ENCODE measurements around the gene SHMT2. TPM values are rescaled to one million over a fixed set of nuclear protein-coding genes. Genes with fewer than 3 reads are reported as not detected.

SHMT2 gene
- total RNA-seq, 1 donor from 2014 or later: 197 TPM

DNA sequence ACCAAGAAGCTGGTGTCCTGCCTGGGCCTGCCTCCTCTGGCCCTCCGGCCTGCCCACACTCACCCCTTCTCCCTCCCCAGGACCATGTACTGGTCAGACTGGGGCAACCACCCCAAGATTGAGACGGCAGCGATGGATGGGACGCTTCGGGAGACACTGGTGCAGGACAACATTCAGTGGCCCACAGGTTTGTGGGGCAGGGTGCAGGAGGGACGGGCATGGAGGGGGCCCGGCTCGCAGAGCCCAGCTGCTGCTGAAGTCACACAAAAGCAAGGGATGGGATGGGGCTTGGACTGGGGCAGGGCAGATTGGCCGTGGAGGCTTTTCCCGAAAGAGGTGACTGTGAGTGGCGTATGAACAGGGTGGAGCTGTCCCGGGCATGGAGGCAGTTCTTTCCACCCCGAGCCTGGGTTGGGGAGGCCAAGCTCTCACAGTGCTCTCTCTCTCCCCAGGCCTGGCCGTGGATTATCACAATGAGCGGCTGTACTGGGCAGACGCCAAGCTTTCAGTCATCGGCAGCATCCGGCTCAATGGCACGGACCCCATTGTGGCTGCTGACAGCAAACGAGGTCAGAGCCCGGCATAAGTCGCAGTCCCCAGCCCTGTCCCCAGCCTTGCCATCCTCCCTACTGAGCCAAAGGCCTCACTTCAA, 20.8 kb upstream of the SHMT2 start:
- H3K4me1 Mint-ChIP-seq (ENCODE audit: low read depth, unreplicated experiment): peaks cover 7% of the 10 kb centered on the region
- no peak for DNase-seq (ENCODE audit: low read depth)
- TF ChIP-seq, protein P1, sequence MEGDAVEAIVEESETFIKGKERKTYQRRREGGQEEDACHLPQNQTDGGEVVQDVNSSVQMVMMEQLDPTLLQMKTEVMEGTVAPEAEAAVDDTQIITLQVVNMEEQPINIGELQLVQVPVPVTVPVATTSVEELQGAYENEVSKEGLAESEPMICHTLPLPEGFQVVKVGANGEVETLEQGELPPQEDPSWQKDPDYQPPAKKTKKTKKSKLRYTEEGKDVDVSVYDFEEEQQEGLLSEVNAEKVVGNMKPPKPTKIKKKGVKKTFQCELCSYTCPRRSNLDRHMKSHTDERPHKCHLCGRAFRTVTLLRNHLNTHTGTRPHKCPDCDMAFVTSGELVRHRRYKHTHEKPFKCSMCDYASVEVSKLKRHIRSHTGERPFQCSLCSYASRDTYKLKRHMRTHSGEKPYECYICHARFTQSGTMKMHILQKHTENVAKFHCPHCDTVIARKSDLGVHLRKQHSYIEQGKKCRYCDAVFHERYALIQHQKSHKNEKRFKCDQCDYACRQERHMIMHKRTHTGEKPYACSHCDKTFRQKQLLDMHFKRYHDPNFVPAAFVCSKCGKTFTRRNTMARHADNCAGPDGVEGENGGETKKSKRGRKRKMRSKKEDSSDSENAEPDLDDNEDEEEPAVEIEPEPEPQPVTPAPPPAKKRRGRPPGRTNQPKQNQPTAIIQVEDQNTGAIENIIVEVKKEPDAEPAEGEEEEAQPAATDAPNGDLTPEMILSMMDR (IDR thresholded peaks at IDR 0.05; ENCODE audit: insufficient read depth, low read depth, low read length): no peak
- TF ChIP-seq EZH2 (IDR thresholded peaks at IDR 0.05; ENCODE audit: insufficient read depth, low read length): no peak
- Histone ChIP-seq H3K4me1 (ENCODE audit: insufficient read depth, low read length) (no peaks in the 10 kb centered on the region), H3K9me3 (ENCODE audit: insufficient read depth, low read depth, low read length) (no peaks in the 10 kb centered on the region), H3K79me2 (ENCODE audit: insufficient read depth, low read length) (no peaks in the 10 kb centered on the region), H4K20me1 (ENCODE audit: insufficient read depth, low read length) (peaks cover 71% of the 10 kb centered on the region), H3K9ac (ENCODE audit: low read length) (no peak overlapping the region), H3K36me3 (ENCODE audit: insufficient read depth, low read length) (peaks cover 8% of the 10 kb centered on the region), H3K27ac (ENCODE audit: low read depth, low read length) (no peak overlapping the region), H3K4me2 (ENCODE audit: low read length) (no peak overlapping the region), H3K27me3 (ENCODE audit: insufficient read depth, low read length) (no peaks in the 10 kb centered on the region), H3K4me3 (ENCODE audit: insufficient read depth, low read depth, low read length) (no peak overlapping the region), H2AFZ (ENCODE audit: low read depth, low read length) (no peak overlapping the region)
- peaks cover 27% of the 10 kb centered on the region for H3K36me3 Mint-ChIP-seq (ENCODE audit: low read depth, unreplicated experiment)
- FAIRE-seq: no peak
- no peaks in the 10 kb centered on the region for H3K27me3 Mint-ChIP-seq (ENCODE audit: low read depth, unreplicated experiment)
- H3K27ac Mint-ChIP-seq (ENCODE audit: unreplicated experiment): no peak overlapping the region
- H3K4me3 Mint-ChIP-seq (ENCODE audit: unreplicated experiment): no peak overlapping the region
- no peaks in the 10 kb centered on the region for H3K9me3 Mint-ChIP-seq (ENCODE audit: unreplicated experiment)

DNA sequence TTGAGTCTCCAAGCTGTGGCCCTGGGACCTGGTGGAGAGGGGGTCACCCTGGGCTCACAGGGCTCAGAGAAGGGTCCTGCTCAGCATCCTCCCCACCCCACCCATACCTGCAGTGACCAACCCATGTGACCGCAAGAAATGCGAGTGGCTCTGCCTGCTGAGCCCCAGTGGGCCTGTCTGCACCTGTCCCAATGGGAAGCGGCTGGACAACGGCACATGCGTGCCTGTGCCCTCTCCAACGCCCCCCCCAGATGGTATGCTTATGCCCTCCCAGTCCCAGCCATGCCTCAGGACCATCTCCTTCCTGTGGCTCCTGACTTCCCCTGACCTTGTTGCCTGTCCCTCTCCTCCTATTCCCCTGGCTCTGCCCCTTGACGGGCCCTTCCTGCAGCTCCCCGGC, 19.6 kb upstream of the SHMT2 start:
- H3K9ac ChIP-seq (ENCODE audit: low read length): no peak overlapping the region
- no peak overlapping the region for H3K27ac Mint-ChIP-seq (ENCODE audit: unreplicated experiment)
- TF ChIP-seq EZH2 (IDR thresholded peaks at IDR 0.05; ENCODE audit: insufficient read depth, low read length): no peak
- TF ChIP-seq, protein P1 (IDR thresholded peaks at IDR 0.05; ENCODE audit: insufficient read depth, low read depth, low read length): no peak
- H3K27ac ChIP-seq (ENCODE audit: low read depth, low read length): no peak overlapping the region
- no peaks in the 10 kb centered on the region for H3K9me3 ChIP-seq (ENCODE audit: insufficient read depth, low read depth, low read length)
- peaks cover 3% of the 10 kb centered on the region for H3K4me1 ChIP-seq (ENCODE audit: insufficient read depth, low read length)
- DNase-seq (ENCODE audit: low read depth) (no peak), FAIRE-seq (no peak)
- no peak overlapping the region for H3K4me2 ChIP-seq (ENCODE audit: low read length)
- H2AFZ ChIP-seq (ENCODE audit: low read depth, low read length): no peak overlapping the region
- H3K4me3 Mint-ChIP-seq (ENCODE audit: unreplicated experiment): no peak overlapping the region
- no peak overlapping the region for H3K4me3 ChIP-seq (ENCODE audit: insufficient read depth, low read depth, low read length)
- H4K20me1 ChIP-seq (ENCODE audit: insufficient read depth, low read length): peaks cover 75% of the 10 kb centered on the region
- H3K27me3 Mint-ChIP-seq (ENCODE audit: low read depth, unreplicated experiment): no peaks in the 10 kb centered on the region
- H3K4me1 Mint-ChIP-seq (ENCODE audit: low read depth, unreplicated experiment): peaks cover 17% of the 10 kb centered on the region
- H3K36me3 ChIP-seq (ENCODE audit: insufficient read depth, low read length): peaks cover 7% of the 10 kb centered on the region
- H3K79me2 ChIP-seq (ENCODE audit: insufficient read depth, low read length): no peaks in the 10 kb centered on the region
- no peaks in the 10 kb centered on the region for H3K9me3 Mint-ChIP-seq (ENCODE audit: unreplicated experiment)
- H3K27me3 ChIP-seq (ENCODE audit: insufficient read depth, low read length): peaks cover 4% of the 10 kb centered on the region
- H3K36me3 Mint-ChIP-seq (ENCODE audit: low read depth, unreplicated experiment): peaks cover 27% of the 10 kb centered on the region

DNA sequence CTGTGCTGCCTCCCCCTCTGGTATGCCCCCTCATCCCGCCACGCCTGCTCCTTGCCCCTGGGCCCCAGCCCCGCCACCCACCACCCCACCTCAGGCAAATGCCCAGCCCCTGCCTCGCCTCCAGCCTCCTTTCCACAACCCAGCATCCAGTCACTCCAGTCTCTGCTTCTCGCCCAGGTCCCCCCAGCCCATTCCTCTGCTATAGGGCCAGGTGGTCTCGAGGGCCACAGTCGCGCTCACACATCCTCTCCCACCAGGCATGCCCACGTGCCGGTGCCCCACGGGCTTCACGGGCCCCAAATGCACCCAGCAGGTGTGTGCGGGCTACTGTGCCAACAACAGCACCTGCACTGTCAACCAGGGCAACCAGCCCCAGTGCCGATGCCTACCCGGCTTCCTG, 19.1 kb upstream of the SHMT2 start:
- Histone ChIP-seq H4K20me1 (ENCODE audit: insufficient read depth, low read length) (peaks cover 81% of the 10 kb centered on the region), H3K36me3 (ENCODE audit: insufficient read depth, low read length) (peaks cover 7% of the 10 kb centered on the region), H3K4me2 (ENCODE audit: low read length) (no peak overlapping the region), H3K79me2 (ENCODE audit: insufficient read depth, low read length) (no peaks in the 10 kb centered on the region), H3K27ac (ENCODE audit: low read depth, low read length) (no peak overlapping the region), H3K9ac (ENCODE audit: low read length) (no peak overlapping the region), H3K4me1 (ENCODE audit: insufficient read depth, low read length) (peaks cover 3% of the 10 kb centered on the region), H3K4me3 (ENCODE audit: insufficient read depth, low read depth, low read length) (no peak overlapping the region), H3K9me3 (ENCODE audit: insufficient read depth, low read depth, low read length) (no peaks in the 10 kb centered on the region), H3K27me3 (ENCODE audit: insufficient read depth, low read length) (peaks cover 9% of the 10 kb centered on the region), H2AFZ (ENCODE audit: low read depth, low read length) (no peak overlapping the region)
- Mint-ChIP-seq H3K4me1 (ENCODE audit: low read depth, unreplicated experiment) (peaks cover 22% of the 10 kb centered on the region), H3K9me3 (ENCODE audit: unreplicated experiment) (no peaks in the 10 kb centered on the region), H3K27ac (ENCODE audit: unreplicated experiment) (no peak overlapping the region), H3K27me3 (ENCODE audit: low read depth, unreplicated experiment) (peaks cover 2% of the 10 kb centered on the region), H3K4me3 (ENCODE audit: unreplicated experiment) (no peak overlapping the region), H3K36me3 (ENCODE audit: low read depth, unreplicated experiment) (peaks cover 27% of the 10 kb centered on the region)
- FAIRE-seq (no peak), DNase-seq (ENCODE audit: low read depth) (no peak)
- TF ChIP-seq, protein P1 (IDR thresholded peaks at IDR 0.05; ENCODE audit: insufficient read depth, low read depth, low read length): no peak
- no peak for TF ChIP-seq EZH2 (IDR thresholded peaks at IDR 0.05; ENCODE audit: insufficient read depth, low read length)
